ENCODE data around the gene ZNF778. TPM values are rescaled to one million over a fixed set of nuclear protein-coding genes. Genes with fewer than 3 reads are reported as not detected.
"Not testable (repeated sequence)": the region's sequence is repeated elsewhere in the genome, so short reads cannot be mapped to it uniquely, and the experiment has no call there.

ZNF778 gene
- total RNA-seq, 1 donor from 2014 or later, result 19.2 TPM

GRCh38 chr16:89216315-89217137 is 977 bp upstream of the ZNF778 start:
- DNase-seq (ENCODE audit: low read depth), result peak; percentile 72

DNA sequence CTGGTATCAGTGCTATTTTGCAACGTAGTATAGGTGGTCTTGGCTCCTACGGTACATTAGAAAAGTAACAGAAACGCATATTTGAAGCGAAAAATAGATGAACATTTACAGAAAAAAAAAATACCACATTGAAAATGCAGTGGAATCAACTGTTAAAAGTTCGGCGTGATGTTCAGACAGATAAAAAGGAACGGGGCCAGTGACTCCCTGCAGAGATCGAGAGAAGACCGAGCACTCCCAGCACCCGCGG is 440 bp upstream of the ZNF778 start:
- DNase-seq (ENCODE audit: low read depth), result no peak

DNA sequence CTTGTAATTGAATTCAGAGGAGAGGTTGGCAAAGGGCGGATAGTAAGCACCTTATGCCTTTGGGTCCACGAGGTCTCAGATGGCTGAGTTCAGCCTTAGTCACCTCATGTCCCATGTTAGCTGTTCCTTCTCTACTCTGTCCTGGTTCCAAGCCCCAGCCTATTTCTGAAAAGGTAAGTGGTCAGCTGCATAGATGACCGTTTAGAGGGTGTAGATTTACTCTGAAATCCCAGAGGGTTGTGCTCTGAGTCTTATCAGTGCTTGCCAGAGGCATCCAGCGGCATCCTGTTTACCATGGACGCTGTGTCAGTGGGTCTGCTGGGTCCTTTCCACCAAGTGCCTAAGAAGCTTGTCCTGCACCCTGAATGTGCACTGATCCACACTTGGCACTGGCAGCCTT is 1.9 kb downstream of the ZNF778 start:
- DNase-seq (ENCODE audit: low read depth), result no peak

- DNase-seq (ENCODE audit: low read depth), result no peak
Measured at GRCh38 chr16:89221604-89222003, 4.1 kb downstream of the ZNF778 start.

DNA sequence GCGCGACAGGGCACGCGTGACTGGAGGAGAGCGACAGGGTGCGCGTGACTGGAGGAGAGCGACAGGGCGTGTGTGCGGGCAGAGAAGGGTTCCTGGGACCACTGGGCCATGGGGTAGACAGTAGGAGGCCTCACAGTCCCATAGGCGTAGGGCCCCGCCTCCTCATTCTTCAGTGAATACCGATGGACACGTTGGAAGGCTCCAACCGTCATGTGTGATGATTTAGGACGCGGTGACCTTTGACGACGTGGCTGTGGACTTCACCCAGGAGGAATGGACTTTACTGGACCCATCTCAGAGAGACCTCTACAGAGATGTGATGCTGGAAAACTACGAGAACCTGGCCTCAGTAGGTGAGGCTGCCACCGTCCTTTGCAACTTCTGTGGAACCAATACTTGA is 5.4 kb downstream of the ZNF778 start:
- no peak for DNase-seq (ENCODE audit: low read depth)

DNA sequence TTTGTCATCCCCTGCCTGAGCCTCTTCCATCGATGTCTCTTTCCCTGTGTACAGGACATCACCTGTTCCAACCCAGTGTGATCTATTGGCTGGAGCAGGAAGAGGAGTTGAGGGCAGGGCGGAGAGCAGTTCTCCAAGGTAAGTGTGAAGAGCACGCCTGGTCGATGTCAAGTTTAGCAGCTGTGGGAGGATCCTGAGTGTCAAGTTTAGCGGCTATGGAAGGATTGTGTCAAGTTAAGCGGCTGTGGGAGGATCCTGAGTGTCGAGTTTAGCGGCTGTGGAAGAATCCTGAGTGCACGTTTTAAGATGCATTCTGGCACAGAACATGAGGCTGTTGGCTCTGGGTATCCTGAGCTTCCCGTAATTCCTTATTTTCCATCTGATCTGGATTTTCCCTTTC is 7.2 kb downstream of the ZNF778 start:
- no peak for DNase-seq (ENCODE audit: low read depth)

GRCh38 chr16:89230255-89230654 is 12.8 kb downstream of the ZNF778 start:
- DNase-seq (ENCODE audit: low read depth), result no peak

- DNase-seq (ENCODE audit: low read depth), result no peak
Measured at GRCh38 chr16:89232107-89232506, 14.6 kb downstream of the ZNF778 start.

GRCh38 chr16:89233678-89234490 is 16.4 kb downstream of the ZNF778 start:
- no peak for DNase-seq (ENCODE audit: low read depth)

- no peak for DNase-seq (ENCODE audit: low read depth)
Measured at GRCh38 chr16:89237733-89238132, 20.2 kb downstream of the ZNF778 start.

GRCh38 chr16:89241187-89242007 is 23.9 kb downstream of the ZNF778 start:
- peak; percentile 61 for DNase-seq (ENCODE audit: low read depth)

GRCh38 chr16:89242795-89243200 is 25.3 kb downstream of the ZNF778 start:
- DNase-seq (ENCODE audit: low read depth), result no peak

- DNase-seq (ENCODE audit: low read depth), result no peak
Measured at GRCh38 chr16:89243664-89244063, 26.2 kb downstream of the ZNF778 start.

GRCh38 chr16:89244264-89244663 is 26.8 kb downstream of the ZNF778 start:
- DNase-seq (ENCODE audit: low read depth), result not testable (repeated sequence)

GRCh38 chr16:89244754-89245153 is 27.3 kb downstream of the ZNF778 start:
- no peak for DNase-seq (ENCODE audit: low read depth)

DNA sequence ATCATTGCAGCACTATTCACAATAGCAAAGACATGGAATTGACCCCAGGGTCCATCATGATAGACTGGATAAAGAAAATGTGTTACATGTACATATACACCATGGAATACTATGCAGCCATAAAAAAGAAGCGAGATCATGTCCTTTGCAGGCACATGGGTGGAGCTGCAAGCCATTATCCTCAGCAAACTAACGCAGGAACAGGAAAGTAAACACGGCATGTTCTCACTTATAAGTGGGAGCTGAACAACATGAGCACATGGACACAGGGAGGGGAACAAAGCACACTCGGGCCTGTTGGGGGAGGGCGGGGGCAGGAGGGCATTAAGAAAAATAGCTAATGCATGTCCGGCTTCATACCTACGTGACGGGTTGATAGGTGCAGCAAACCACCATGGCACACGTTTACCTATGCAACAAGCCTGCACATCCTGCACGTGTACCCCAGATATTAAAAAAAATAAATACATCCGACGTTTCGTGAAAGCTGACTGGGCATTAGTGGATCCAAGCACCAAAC is 28.9 kb downstream of the ZNF778 start:
- DNase-seq (ENCODE audit: low read depth), result no peak

GRCh38 chr16:89246903-89247733 is 29.6 kb downstream of the ZNF778 start:
- peak; percentile 8 for DNase-seq (ENCODE audit: low read depth)

DNA sequence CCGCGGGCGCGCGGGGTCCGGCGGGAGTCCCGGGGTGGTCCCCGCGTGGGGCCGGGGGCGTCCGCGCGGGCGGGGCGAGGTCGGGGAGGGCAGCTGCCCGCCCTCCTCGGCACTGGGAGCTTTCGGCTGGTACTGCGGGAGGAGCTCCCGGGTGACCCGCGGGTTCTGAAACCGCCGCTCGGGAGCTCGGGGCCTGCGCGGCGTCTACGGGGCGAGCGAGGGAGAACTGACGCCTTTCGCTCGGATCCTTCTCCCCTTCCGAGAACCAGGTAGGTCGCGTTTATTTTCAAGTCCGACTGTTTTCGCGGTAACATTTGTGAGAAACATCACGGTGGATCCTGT is 30.2 kb downstream of the ZNF778 start:
- DNase-seq (ENCODE audit: low read depth), result not testable (repeated sequence)

DNA sequence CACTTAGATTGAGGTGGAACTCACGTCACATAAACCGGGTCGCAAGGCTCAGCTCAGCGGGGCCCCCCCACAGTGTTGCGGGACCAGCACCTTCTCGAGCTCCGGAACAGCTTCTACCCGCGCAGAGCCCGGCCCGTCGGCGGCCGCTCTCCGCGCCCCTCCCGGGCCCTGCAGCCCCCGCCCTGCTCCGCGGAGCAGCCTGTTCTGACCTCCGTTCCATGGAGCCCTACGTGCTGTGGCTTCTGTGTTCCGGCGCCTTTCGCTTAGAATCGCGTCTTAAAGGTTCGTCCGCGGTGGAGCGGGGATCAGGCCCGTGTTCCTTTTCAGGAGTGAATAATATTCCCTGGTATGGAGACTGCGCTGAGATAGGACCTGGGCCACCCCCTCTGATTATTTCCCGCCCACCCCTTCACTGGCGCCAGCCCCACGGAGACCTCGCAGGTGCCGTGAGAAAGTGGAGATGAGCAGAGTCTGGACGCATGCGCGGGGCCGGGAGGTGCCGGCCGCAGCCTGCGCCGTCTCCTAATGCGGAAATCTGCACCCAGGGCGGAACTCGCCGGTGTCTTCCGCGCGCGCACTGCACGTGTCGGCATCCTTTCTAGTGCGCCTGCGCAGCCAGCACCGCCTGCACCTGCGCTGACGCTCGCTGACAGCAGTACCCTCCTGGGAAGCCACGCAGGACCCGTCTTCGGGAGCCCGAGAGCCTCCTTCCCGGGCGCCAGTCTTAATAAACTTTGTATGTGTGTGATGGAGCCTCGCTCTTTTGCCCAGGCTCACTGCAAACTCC is 30.9 kb downstream of the ZNF778 start:
- DNase-seq (ENCODE audit: low read depth), result no peak

DNA sequence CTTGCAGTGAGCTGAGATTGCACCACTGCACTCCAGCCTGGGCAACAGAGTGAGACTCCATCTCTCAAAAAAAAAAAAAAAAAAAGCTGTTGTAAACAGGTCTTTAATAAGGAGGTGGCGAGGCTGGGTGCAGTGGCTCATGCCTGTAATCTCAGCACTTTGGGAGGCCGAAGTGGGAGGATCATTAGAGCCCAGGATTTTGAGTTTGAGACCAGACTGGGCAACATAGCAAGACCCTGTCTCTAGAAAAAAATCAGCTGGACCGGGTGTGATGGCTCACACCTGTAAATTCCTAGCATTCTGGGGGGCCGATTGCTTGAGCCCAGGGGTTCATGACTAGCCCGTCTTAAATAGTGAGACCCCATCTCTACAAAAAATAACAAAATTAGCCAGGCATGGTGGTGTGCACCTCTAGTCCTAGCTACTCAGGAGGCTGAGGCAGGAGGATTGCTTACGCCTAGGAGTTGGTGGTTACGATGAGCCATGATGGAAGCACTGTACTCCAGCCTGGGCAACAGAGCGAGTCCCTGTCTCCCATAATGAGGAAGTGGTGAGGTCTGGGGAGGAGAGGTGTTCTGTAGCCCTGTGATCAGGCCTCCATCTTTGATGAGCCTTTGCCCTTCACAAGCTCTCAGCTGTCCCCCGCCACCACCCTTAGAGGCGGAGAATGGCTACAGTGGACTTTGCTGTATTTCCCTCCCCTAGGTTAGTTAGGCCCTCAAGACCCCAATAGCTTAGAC is 36.2 kb downstream of the ZNF778 start:
- no peak for DNase-seq (ENCODE audit: low read depth)
